ENCODE data around the gene MBNL3. TPM values are rescaled to one million over a fixed set of nuclear protein-coding genes. Genes with fewer than 3 reads are reported as not detected.
"Not testable (repeated sequence)": the region's sequence is repeated elsewhere in the genome, so short reads cannot be mapped to it uniquely, and the experiment has no call there.

Gene MBNL3
- total and polyA plus RNA-seq, 9 of the 15 experiments (the other 6 are each of a cell fraction or from before 2014, with no cell fraction given): under 0.01 to 0.25 (median 0.16) TPM

DNA sequence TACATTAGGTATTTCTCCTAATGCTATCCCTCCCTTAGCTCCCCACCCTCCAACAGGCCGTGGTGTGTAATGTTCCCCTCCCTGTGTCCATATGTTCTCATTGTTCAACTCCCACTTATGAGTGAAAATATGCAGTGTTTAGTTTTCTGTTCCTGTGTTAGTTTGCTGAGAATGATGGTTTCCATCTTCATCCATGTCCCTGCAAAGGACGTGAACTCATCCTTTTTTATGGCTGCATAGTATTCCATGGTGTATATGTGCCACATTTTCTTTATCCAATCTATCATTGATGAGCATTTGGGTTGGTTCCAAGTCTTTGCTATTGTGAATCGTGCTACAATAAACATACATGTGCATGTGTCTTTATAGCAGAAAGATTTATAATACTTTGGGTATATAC lies 42.9 kb downstream of the MBNL3 start:
- FAIRE-seq; H3K9me3 ChIP-seq (replicated peaks; ENCODE audit: control insufficient read depth, insufficient read depth, low read depth, low read length); intact Hi-C loops (cut with micrococcal nuclease); H3K9ac ChIP-seq (ENCODE audit: insufficient read depth in 1 of 2, low read depth in 2 of 2, low read length in 2 of 2); H3K36me3 ChIP-seq (ENCODE audit: control insufficient read depth, insufficient read depth, low read length); H4K20me1 ChIP-seq (replicated peaks; ENCODE audit: control insufficient read depth, insufficient read depth, low read length); H3K4me2 ChIP-seq (ENCODE audit: insufficient read depth, low read length); CTCF ChIA-PET (ENCODE audit: low intra/inter-chr PET ratio); H3K27ac ChIP-seq (ENCODE audit: extremely low read depth, low read depth, low read length); BruUV-seq (replicated peaks); H3K79me2 ChIP-seq (ENCODE audit: control insufficient read depth, insufficient read depth, low read length); H3K4me1 ChIP-seq (replicated peaks in 1 of 2; ENCODE audit: control insufficient read depth in 2 of 2, insufficient read depth in 2 of 2, low read length in 2 of 2); ATAC-seq; H2AFZ ChIP-seq (ENCODE audit: low read depth, low read length); H3K4me3 ChIP-seq; H3K27me3 ChIP-seq (ENCODE audit: control insufficient read depth in 2 of 2, insufficient read depth in 2 of 2, low read length in 2 of 2); DNase-seq (ENCODE audit: extremely low read depth in 1 of 4, low spot score in 3 of 4); H3K9me1 ChIP-seq (ENCODE audit: control insufficient read depth, insufficient read depth, low read length); POLR2A ChIA-PET; in situ Hi-C loops (cut with MboI): not testable (repeated sequence)
- peak; percentile 19 for TF ChIP-seq ZNF146 (CRISPR knock-in tag; IDR thresholded peaks at IDR 0.05; ENCODE audit: unreplicated experiment)
- WGBS (ENCODE audit: insufficient coverage, low coverage, missing lambda C conversion rate): 0% methylated on average over 3 of the region's 3 CpGs

DNA sequence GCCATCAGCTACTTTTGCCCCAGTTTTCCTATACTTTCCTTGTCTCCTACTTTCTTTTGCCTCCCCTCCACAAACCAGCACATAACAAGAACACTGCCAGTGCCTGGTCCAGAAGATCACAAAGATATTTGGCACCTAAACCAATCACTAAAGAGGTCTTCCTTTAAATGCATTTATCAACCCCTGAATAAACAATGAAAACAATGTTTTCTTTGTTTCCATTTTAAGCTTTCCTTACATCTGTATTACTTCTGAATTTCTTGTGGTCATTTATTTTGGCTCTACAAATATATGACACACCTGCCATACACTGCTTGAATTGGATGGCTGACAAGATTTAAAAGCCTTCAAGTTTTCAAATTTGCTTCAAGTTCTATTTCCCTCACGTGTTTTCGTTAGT lies 43.9 kb downstream of the MBNL3 start:
- no peak for DNase-seq (ENCODE audit: extremely low read depth in 1 of 4, low spot score in 3 of 4)
- in situ Hi-C loops (cut with MboI): no loop called here
- 0% methylated on average over 2 of the region's 2 CpGs for WGBS (ENCODE audit: insufficient coverage, low coverage, missing lambda C conversion rate)
- H3K9me1 ChIP-seq (ENCODE audit: control insufficient read depth, insufficient read depth, low read length): no peaks in the 10 kb centered on the region
- POLR2A ChIA-PET: no interaction called here
- no peak overlapping the region for H3K9ac ChIP-seq (ENCODE audit: insufficient read depth in 1 of 2, low read depth in 2 of 2, low read length in 2 of 2)
- no TSS peak for BruUV-seq (replicated peaks)
- H3K27ac ChIP-seq (ENCODE audit: extremely low read depth, low read depth, low read length): no peak overlapping the region
- H3K9me3 ChIP-seq (replicated peaks; ENCODE audit: control insufficient read depth, insufficient read depth, low read depth, low read length): no peaks in the 10 kb centered on the region
- no peak overlapping the region for H2AFZ ChIP-seq (ENCODE audit: low read depth, low read length)
- intact Hi-C loops (cut with micrococcal nuclease): no loop called here
- CTCF ChIA-PET (ENCODE audit: low intra/inter-chr PET ratio): no interaction called here
- no peak overlapping the region for H3K4me2 ChIP-seq (ENCODE audit: insufficient read depth, low read length)
- no peaks in the 10 kb centered on the region for H3K79me2 ChIP-seq (ENCODE audit: control insufficient read depth, insufficient read depth, low read length)
- ATAC-seq: no peak
- no peaks in the 10 kb centered on the region for H4K20me1 ChIP-seq (replicated peaks; ENCODE audit: control insufficient read depth, insufficient read depth, low read length)
- no peaks in the 10 kb centered on the region for H3K36me3 ChIP-seq (ENCODE audit: control insufficient read depth, insufficient read depth, low read length)
- FAIRE-seq: no peak
- H3K27me3 ChIP-seq (ENCODE audit: control insufficient read depth in 2 of 2, insufficient read depth in 2 of 2, low read length in 2 of 2): no peaks in the 10 kb centered on the region
- H3K4me1 ChIP-seq (replicated peaks in 1 of 2; ENCODE audit: control insufficient read depth in 2 of 2, insufficient read depth in 2 of 2, low read length in 2 of 2): no peaks in the 10 kb centered on the region
- H3K4me3 ChIP-seq: no peak overlapping the region
- no peak for TF ChIP-seq ASH1L (IDR thresholded peaks at IDR 0.05; ENCODE audit: borderline replicate concordance, low read depth, partially characterized antibody)
- TF ChIP-seq, protein P1, sequence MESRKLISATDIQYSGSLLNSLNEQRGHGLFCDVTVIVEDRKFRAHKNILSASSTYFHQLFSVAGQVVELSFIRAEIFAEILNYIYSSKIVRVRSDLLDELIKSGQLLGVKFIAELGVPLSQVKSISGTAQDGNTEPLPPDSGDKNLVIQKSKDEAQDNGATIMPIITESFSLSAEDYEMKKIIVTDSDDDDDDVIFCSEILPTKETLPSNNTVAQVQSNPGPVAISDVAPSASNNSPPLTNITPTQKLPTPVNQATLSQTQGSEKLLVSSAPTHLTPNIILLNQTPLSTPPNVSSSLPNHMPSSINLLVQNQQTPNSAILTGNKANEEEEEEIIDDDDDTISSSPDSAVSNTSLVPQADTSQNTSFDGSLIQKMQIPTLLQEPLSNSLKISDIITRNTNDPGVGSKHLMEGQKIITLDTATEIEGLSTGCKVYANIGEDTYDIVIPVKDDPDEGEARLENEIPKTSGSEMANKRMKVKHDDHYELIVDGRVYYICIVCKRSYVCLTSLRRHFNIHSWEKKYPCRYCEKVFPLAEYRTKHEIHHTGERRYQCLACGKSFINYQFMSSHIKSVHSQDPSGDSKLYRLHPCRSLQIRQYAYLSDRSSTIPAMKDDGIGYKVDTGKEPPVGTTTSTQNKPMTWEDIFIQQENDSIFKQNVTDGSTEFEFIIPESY (CRISPR knock-in tag; IDR thresholded peaks at IDR 0.05): no peak
- TF ChIP-seq SRSF9 (IDR thresholded peaks at IDR 0.05; ENCODE audit: borderline replicate concordance, low read depth, low read length): no peak
- no peak for TF ChIP-seq YBX1 (IDR thresholded peaks at IDR 0.05)
- no peak for TF ChIP-seq ZNF140 (CRISPR knock-in tag; IDR thresholded peaks at IDR 0.05)
- no peak for TF ChIP-seq ZNF717 (CRISPR knock-in tag; IDR thresholded peaks at IDR 0.05)
- TF ChIP-seq, protein P2, sequence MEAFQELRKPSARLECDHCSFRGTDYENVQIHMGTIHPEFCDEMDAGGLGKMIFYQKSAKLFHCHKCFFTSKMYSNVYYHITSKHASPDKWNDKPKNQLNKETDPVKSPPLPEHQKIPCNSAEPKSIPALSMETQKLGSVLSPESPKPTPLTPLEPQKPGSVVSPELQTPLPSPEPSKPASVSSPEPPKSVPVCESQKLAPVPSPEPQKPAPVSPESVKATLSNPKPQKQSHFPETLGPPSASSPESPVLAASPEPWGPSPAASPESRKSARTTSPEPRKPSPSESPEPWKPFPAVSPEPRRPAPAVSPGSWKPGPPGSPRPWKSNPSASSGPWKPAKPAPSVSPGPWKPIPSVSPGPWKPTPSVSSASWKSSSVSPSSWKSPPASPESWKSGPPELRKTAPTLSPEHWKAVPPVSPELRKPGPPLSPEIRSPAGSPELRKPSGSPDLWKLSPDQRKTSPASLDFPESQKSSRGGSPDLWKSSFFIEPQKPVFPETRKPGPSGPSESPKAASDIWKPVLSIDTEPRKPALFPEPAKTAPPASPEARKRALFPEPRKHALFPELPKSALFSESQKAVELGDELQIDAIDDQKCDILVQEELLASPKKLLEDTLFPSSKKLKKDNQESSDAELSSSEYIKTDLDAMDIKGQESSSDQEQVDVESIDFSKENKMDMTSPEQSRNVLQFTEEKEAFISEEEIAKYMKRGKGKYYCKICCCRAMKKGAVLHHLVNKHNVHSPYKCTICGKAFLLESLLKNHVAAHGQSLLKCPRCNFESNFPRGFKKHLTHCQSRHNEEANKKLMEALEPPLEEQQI (IDR thresholded peaks at IDR 0.05): no peak
- no peak for TF ChIP-seq NONO (IDR thresholded peaks at IDR 0.05; ENCODE audit: low read depth in 2 of 2, low read length in 1 of 2)
- TF ChIP-seq ZNF384 (IDR thresholded peaks at IDR 0.05; ENCODE audit: low read depth, low read length): no peak
- no peak for TF ChIP-seq FOXM1 (IDR thresholded peaks at IDR 0.05; ENCODE audit: low read depth)
- TF ChIP-seq FOXM1 (CRISPR knock-in tag; IDR thresholded peaks at IDR 0.05; ENCODE audit: low read depth): no peak
